ENCODE measurements around the gene SMARCA2. TPM values are rescaled to one million over a fixed set of nuclear protein-coding genes. Genes with fewer than 3 reads are reported as not detected.

Gene SMARCA2
- total RNA-seq, 1 donor from 2014 or later = 198 TPM

- ATAC-seq (no peak), DNase-seq (ENCODE audit: low spot score) (no peak)
- intact Hi-C loops (cut with DNase I) = no loop called here
Observed at GRCh38 chr9:2013743-2014475, 1.2 kb upstream of the SMARCA2 start.

DNA sequence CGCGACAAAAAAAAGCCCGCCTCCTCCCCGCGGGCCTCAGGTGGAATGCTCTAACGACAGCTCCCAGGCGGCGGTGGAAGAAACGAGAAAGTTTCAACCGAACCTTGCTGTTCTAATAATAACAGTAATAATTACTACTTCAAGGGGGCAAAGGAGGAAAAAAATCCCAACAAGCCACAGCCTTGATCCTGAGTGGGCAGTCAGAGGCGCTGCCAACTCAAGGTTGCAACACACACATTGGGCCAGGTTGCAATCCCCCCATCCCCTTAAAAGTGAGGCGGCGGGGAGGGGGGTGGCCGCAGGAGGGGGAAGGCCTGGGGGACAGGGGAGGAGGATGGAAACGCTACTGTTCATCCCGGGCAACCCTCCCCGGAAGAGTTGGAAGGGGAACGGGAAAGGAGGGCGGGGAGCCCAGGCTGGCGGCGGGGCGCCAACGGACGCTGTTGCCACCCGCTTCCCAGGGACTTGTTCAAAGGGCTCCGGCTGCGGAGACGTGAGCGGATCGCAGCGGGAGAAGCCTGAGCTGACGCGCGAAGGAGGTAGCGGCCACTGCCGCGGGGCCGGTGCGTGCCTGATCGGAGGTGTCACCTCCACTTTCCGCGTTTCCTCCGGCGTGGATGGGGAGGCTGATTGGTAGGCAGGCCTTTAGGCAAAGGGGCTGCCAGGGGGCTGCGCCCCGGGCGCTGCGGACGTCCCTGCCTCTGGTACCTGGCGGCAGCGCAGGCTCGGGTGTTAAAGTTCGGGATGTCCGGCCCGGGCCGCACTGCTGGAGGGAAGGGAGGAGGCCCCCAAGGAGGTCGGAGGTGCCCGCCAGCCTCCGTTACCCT, 647 bp downstream of the SMARCA2 start:
- DNase-seq (ENCODE audit: low spot score) (peak; percentile 72), ATAC-seq (peak; percentile 18)

DNA sequence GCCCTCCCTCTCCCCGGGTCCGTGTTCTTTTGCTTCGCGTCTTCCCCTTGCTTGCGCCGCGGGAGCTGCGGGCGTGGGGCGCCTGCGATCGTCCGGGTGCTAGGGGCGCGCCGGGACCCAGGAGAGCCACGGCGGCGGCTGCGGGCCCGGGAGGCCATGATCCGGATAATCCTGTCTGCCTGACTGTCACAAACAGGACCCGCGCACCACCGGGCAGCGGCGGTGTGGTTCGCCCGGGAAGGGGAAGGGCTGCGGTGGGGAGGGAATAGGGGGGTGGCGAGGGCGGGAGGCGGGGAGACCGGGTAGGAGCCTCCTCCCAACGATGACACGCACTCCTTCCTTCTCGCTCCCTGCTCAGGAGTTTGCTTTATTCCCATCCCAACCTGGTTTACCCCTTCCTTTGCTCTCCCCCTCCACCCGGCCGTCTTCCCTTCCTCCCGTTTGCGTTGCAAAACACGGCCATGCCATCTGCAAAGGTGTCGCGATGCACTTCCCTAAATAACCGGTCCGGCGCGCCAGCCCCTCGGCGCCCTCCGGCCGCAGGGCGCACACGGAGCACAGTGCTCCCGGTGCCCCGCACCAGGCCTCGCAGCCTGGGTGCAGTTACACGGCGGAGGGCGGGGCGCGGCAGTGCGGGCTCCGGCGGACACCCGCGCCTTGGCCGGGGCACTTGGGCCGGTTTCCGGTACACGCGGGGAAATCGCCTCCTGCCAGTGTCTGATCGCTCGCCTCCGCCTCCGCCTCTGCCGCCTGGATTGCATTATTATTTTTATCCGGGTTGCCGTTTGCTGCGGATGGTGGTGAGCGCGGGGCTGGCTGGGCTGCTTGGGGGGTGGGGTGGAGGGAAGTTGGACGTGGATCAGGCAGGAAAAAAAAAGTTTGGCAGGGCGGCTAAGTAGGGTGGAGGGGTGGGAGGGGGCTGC, 1.5 kb downstream of the SMARCA2 start:
- ATAC-seq (peak; percentile 63), DNase-seq (ENCODE audit: low spot score) (peak; percentile 88)
- intact Hi-C loops (cut with DNase I) = no loop called here

More for the DNA sequence above, 647 bp downstream of the SMARCA2 start:
- intact Hi-C loops (cut with DNase I) = no loop called here

- ATAC-seq (peak; percentile 44), DNase-seq (ENCODE audit: low spot score) (peak; percentile 85)
- intact Hi-C loops (cut with DNase I) = no loop called here
Observed at GRCh38 chr9:2017331-2018161, 2.4 kb downstream of the SMARCA2 start.

DNA sequence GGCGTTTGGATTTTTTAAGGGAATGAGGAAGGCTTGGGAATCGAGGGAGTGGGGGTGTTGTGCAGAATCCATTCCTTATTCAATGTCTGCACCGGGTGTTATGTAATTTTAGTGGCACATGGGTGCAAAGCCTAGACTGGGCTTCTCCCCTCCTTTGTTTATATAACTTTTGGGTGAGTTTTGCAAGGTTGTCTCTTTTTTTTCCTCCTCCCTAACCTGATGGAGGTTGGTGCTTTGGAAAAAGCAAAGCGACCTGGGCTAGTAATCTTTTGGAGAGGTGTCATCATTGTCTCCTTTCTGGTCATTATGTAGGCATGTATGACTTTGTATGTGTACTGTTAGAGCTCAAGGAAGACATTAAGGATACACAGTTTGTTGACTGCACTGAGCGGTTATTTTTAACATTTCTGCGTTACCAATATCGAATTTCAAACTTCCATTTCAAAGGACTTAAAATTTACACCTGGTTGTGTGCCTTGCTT, 3.1 kb downstream of the SMARCA2 start:
- ATAC-seq = no peak
- intact Hi-C loops (cut with DNase I) = no loop called here
- DNase-seq (ENCODE audit: low spot score) = no peak

DNA sequence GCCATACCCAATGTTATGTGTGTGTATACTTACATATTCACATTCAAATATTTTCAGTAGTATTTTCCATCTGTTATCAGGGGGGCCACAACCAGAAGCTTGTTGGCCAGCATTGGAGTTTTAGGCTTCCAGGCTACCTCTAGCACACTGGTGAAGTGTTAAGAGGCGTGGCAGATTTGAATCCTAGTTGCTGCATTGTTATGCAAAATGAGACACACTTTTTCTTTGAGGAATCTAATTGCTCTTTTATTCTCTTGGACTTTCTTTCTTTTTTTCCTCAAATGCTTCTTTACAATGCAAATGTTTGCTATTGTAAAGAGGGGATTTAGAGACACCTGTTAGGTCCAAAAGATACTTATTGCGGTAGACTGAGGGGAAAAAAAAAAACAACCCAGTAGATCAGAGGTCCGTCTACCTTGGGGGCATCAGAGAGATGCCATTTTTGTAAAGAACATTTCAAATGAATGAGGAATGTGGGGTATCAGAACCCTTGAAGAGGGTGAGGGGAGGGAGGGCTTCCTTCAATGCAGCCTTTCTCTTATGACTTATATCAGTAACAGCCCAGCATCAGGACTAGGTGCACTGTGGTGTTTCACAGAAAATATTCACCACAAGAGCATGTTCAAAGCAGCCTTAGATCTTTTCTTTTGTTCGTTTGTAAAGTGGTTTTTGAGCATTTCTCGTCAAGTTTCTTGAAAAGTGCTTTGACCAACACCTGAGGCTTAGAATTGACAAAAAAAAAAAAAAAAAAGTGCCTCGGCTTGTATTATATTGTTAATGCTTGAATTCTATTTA, 3.8 kb downstream of the SMARCA2 start:
- ATAC-seq = no peak
- intact Hi-C loops (cut with DNase I) = no loop called here
- no peak for DNase-seq (ENCODE audit: low spot score)

GRCh38 chr9:2019723-2020122, 4.6 kb downstream of the SMARCA2 start:
- intact Hi-C loops (cut with DNase I) = no loop called here
- ATAC-seq (no peak), DNase-seq (ENCODE audit: low spot score) (no peak)

DNA sequence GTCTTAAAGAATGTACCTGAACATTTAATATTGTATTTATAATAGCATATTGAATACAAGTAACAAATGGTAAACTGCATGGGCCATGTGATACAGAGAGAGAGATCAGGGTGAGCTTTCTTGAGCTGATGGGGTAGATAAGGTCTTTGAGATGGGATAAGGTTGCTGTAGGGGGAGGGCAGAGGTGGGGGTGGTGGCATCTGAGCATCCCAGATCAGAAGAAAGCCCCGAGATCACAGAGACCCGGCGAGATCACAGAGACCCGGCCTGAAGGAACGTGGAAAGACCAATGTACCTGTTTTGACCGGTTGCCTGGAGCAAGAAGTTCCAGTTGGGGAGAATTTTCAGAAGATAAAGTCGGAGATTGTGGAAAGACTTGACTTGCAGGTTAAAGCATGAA, 6.6 kb downstream of the SMARCA2 start:
- ATAC-seq = no peak
- intact Hi-C loops (cut with DNase I) = no loop called here
- no peak for DNase-seq (ENCODE audit: low spot score)

DNA sequence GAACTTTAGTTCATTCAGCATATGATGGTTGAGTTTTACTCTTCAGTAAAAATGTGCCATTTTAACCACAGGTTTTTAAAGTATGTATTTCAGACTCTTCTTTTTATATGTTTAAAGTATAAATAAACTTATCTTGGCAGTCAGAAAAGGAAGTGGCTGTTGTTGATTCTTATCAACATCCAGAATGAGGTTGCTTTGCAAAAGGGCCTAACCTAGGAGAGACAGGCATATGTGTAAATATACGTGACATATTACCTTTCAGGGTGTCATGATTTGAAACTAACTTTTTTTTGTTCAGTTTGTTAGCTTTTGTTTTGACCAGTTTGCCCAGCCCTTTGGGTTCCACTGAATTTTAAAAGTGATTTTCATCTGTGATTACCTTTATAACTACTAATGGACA, 7.4 kb downstream of the SMARCA2 start:
- ATAC-seq (no peak), DNase-seq (ENCODE audit: low spot score) (no peak)
- intact Hi-C loops (cut with DNase I) = no loop called here

DNA sequence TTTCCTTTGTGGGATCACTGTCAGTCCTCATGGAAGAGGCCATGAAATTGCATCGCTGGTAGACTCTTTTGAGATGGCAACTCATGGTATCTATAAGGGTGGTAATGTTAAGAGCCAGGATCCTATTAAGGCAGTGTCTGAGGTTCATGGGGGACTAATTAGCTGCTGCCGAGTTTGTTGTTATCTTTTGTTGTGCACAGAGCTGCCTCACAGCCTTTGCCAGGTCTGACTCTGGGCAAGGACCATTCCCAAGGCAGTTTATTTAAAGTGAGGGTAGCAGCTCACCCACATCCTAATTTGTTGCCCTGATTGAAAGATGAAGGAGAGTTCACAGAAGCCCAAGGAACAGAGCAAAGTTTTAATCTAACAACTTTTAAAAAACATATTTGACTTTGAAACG, 7.9 kb downstream of the SMARCA2 start:
- DNase-seq (ENCODE audit: low spot score) = no peak
- no peak for ATAC-seq
- intact Hi-C loops (cut with DNase I) = no loop called here

DNA sequence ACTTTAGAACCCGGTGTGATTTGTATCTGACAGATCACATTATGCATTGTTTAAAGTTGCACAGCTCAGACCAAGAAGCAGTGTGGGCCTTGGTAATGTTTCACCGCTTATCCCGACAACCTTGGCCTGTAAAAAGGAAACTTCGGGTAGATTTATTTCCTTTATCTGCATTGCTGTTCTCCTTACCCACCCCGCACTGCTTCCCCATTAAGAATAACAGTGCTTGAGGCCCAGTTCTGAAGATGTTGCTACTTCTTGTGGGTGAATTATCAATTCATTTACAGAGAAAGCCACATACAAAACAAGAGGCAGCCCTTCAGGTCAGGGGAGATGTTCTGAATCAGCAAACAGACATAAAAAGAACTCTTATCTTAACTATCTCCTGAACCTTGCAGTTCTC, 8.4 kb downstream of the SMARCA2 start:
- DNase-seq (ENCODE audit: low spot score) = no peak
- intact Hi-C loops (cut with DNase I) = no loop called here

DNA sequence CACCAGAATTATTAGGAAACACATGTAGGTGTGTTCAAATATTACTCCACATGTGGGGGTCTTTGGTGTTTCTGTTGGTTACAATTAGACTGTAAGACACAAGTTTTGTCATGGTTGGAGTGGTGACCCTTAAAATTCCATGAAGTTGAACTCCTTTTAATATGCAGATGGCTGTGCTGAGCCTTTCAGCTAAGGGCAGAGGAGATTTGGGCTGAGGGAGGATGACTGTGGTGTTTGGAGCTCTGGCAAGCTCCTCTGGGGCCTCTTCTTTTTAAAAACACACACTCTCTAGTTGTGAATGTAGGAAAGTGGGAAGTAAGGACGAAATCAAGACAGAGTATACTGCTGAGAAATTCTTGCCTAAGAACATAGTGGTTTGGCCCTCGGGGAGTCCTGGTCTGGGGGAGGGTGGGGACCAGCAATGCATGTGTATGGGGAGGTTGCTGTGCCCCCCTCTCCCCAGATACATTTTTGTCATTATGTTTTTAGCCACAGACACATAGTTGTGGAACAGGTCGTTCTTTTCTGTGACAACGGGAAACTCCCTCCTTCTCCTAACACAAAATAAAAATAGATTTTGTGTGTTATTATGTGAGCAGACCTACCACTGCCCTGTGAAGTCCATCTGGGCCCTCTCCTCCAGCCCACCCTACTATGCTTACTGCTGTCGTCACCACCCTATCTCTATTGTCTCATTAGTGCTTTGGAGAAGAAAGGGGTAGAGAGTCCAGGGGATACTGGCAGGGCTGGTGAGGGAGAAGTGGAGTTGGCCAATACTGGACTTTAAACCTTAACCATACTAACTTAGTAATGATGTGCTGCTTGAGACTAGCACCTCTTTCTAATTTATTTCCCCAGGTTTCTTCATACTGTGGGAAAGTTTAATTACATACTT, 10.0 kb downstream of the SMARCA2 start:
- ATAC-seq = peak; percentile 42
- intact Hi-C loops (cut with DNase I) = no loop called here
- no peak for DNase-seq (ENCODE audit: low spot score)

More for the DNA sequence above, 8.4 kb downstream of the SMARCA2 start:
- ATAC-seq = no peak

DNA sequence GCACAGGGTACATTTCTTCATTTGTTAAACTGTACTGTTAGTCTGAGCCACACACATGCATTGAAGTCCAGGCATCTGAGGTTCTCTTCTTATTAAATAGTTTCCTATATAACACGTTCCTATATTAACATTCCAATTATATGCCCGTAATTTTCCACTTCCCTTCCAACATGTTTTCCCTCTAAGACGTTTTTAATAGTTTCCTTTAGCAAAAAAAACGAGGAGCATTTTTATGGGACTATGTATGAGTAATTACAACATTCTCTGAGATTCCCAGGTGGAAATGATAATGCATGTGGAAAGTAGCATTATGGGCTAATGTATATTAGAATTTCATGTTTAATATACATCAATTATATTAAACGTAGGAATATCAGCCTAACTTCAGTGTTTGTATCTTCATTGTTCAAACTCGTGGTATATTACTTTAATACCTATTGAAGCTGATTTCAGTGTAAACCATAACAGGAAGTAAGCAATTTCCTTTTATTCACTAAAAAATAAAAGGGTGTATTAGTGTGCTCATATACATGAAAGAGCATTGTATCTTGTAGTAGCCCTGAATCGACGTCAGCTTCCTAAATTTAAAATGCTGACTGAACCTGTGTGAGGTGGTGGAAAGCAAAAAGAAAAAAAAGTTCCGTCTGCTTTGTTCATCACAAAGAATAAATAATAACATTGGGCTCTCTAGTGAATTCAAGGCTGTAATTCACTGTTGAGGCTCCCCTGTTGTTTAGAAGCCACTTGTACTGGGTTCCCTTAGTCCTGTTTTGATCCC, 11.3 kb downstream of the SMARCA2 start:
- no peak for DNase-seq (ENCODE audit: low spot score)
- intact Hi-C loops (cut with DNase I) = no loop called here
- no peak for ATAC-seq

DNA sequence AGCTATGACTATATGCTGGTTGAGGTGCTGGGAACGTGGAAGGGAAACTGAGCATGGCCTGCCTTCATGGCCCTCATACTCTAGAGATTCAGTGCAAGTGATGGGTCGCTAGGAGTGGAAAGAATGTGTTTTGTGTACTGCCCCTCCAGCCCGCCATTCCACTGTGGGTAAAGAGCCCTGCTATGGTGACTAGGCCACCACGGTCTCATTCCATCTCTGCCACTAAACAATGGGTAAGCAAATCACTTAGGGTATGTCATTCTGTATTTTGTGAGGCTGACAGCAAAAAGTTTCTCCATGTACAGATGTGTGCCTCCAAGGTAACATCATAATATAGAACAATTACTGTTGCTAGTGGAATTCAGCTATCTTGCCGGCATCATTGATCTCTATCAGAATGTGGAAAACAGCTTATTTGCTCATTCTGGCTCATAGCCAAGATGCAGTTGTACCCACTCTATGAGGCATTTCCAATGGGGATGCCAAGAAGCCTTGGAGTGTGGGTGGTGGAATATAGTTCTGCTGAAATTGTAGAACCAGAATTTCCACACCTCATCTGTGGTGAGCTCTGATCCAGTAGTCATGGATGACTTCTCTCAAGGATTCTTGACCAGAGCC, 12.5 kb downstream of the SMARCA2 start:
- DNase-seq (ENCODE audit: low spot score) (no peak), ATAC-seq (no peak)
- intact Hi-C loops (cut with DNase I) = no loop called here

- intact Hi-C loops (cut with DNase I) = no loop called here
- DNase-seq (ENCODE audit: low spot score) (no peak), ATAC-seq (no peak)
Observed at GRCh38 chr9:2028888-2029287, 13.7 kb downstream of the SMARCA2 start.

Data from sciatic nerve (tissue), 2 donors.